OCI-LY7 (cell line): ENCODE data around the gene AP5S1. TPM values are rescaled to one million over a fixed set of nuclear protein-coding genes. Genes with fewer than 3 reads are reported as not detected.

Experiments
- BruUV-seq: library from RNA; stranded (reverse); fragments of 400-500 nt; replicated peaks from 2 replicates; lab custom pipeline; 2021; lab: Mats Ljungman, UMichigan
- CTCF ChIA-PET: fragments of 300-600 bp; sonication (Branson Sonifier 250); formaldehyde crosslinking; loops from one replicate; lab custom pipeline; 2022; ENCODE audit warnings: antibody characterized with exemption; ENCODE audit not compliant: unreplicated experiment; lab: Charles Lee
- POLR2A ChIA-PET: fragments of 300-600 bp; sonication (Branson Sonifier 250); formaldehyde crosslinking; loops from one replicate; lab custom pipeline; 2022; ENCODE audit warnings: antibody characterized with exemption; lab: Charles Lee
- DNase-seq: peaks from one replicate; pipeline ENCODE4 v3.0.0-alpha.2; 2015; ENCODE audit warnings: low spot score
- H2AFZ ChIP-seq: fragments of 200-600 bp; sonication (generic), shearing (Covaris generic); 2 replicates; pipeline ENCODE4 v1.6.1; 2014; ENCODE audit warnings: mild to moderate bottlenecking, antibody characterized with exemption, low read length, moderate library complexity
- H3K27ac ChIP-seq: fragments of 200-600 bp; sonication (generic); 2 replicates; pipeline ENCODE4 v1.5.1; 2014; ENCODE audit warnings: mixed run types, low read depth, mild to moderate bottlenecking, moderate library complexity, low read length, inconsistent platforms; ENCODE audit not compliant: poor library complexity, severe bottlenecking
- H3K36me3 ChIP-seq: fragments of 200-600 bp; sonication (generic); 2 replicates; pipeline ENCODE4 v1.6.1; 2014; ENCODE audit warnings: mild to moderate bottlenecking, antibody characterized with exemption, low read length, moderate library complexity, mixed read lengths; ENCODE audit not compliant: insufficient read depth
- H3K4me1 ChIP-seq: fragments of 200-600 bp; sonication (generic); 2 replicates; pipeline ENCODE4 v1.5.1; 2014; ENCODE audit warnings: mild to moderate bottlenecking, low read length; ENCODE audit not compliant: insufficient read depth, poor library complexity, severe bottlenecking
- H3K4me2 ChIP-seq: fragments of 200-600 bp; sonication (generic); 2 replicates; pipeline ENCODE4 v1.6.1; 2014; ENCODE audit warnings: mild to moderate bottlenecking, low read length
- H3K4me3 ChIP-seq: fragments of 200-600 bp; sonication (generic); 2 replicates; pipeline ENCODE4 v1.5.1; 2014; ENCODE audit warnings: mild to moderate bottlenecking, low read depth, low read length; ENCODE audit not compliant: poor library complexity, severe bottlenecking
- H3K79me2 ChIP-seq: fragments of 200-600 bp; sonication (generic); 2 replicates; pipeline ENCODE4 v1.6.1; 2016; ENCODE audit warnings: low read depth, mild to moderate bottlenecking, low read length, moderate library complexity, mixed read lengths; ENCODE audit not compliant: insufficient read depth
- H3K9me2 ChIP-seq: fragments of 200-600 bp; sonication (generic); 2 replicates; pipeline ENCODE4 v1.6.1; 2016; ENCODE audit warnings: mild to moderate bottlenecking, low read length, mixed read lengths; ENCODE audit not compliant: insufficient read depth
- H3K9me3 ChIP-seq: fragments of 200-600 bp; sonication (generic); 2 replicates; pipeline ENCODE4 v1.6.1; 2014; ENCODE audit warnings: mild to moderate bottlenecking, mixed run types, low read length, mixed read lengths
- H4K20me1 ChIP-seq: fragments of 200-600 bp; sonication (generic); 2 replicates; pipeline ENCODE4 v1.6.1; 2014; ENCODE audit warnings: mild to moderate bottlenecking, antibody characterized with exemption, low read length, moderate library complexity, mixed read lengths; ENCODE audit not compliant: insufficient read depth
- EZH2phosphoT487 ChIP-seq: fragments of 200-600 bp; sonication (generic); IDR thresholded peaks from 2 replicates; pipeline ENCODE4 v1.6.1; 2018; ENCODE audit warnings: low read depth, borderline replicate concordance, mild to moderate bottlenecking, mixed run types, antibody characterized with exemption, low read length, moderate library complexity, mixed read lengths
- intact Hi-C: fragments of 100-400 bp; cut with micrococcal nuclease; formaldehyde crosslinking; loops from one replicate; pipeline ENCODE4 v1.10.0; 2022; ENCODE audit not compliant: unreplicated experiment
- total RNA-seq, 2 experiments: library from RNA; depleted of rRNA in 1 of 2; stranded (reverse); fragments of >200 nt in 1 of 2; shearing (Covaris generic) in 1 of 2; gene quantifications; 2 replicates each; pipeline ENCODE4 v1.2.3, GENCODE V29; 2014 to 2022
- TF ChIP-seq, protein P1 (sequence below): fragments of 200-600 bp; sonication (generic); conservative IDR thresholded peaks from 2 replicates; pipeline ENCODE4 v1.5.1; 2014; ENCODE audit warnings: mild to moderate bottlenecking, antibody characterized with exemption, low read length, moderate library complexity, mixed read lengths

AP5S1 gene
- total RNA-seq, 2 experiments from 2014 or later = 9.8 to 12.1 TPM

- no peak for TF ChIP-seq EZH2phosphoT487
- TF ChIP-seq, protein P1, sequence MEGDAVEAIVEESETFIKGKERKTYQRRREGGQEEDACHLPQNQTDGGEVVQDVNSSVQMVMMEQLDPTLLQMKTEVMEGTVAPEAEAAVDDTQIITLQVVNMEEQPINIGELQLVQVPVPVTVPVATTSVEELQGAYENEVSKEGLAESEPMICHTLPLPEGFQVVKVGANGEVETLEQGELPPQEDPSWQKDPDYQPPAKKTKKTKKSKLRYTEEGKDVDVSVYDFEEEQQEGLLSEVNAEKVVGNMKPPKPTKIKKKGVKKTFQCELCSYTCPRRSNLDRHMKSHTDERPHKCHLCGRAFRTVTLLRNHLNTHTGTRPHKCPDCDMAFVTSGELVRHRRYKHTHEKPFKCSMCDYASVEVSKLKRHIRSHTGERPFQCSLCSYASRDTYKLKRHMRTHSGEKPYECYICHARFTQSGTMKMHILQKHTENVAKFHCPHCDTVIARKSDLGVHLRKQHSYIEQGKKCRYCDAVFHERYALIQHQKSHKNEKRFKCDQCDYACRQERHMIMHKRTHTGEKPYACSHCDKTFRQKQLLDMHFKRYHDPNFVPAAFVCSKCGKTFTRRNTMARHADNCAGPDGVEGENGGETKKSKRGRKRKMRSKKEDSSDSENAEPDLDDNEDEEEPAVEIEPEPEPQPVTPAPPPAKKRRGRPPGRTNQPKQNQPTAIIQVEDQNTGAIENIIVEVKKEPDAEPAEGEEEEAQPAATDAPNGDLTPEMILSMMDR = no peak
- Histone ChIP-seq H3K9me2 (no peaks in the 10 kb centered on the region), H3K4me2 (no peak overlapping the region), H2AFZ (no peak overlapping the region), H4K20me1 (no peaks in the 10 kb centered on the region), H3K4me1 (no peaks in the 10 kb centered on the region), H3K27ac (no peak overlapping the region), H3K4me3 (no peak overlapping the region), H3K9me3 (no peaks in the 10 kb centered on the region), H3K36me3 (peaks cover 47% of the 10 kb centered on the region), H3K79me2 (no peaks in the 10 kb centered on the region)
- BruUV-seq = no TSS peak
- DNase-seq = no peak
- ChIA-PET CTCF (no interaction called here), POLR2A (interaction anchor here (0.5 to 1.0 kb wide), 2 partner anchors 9 to 671 kb away, joined by 3 to 4 read pairs; no protein-coding TSS in a partner anchor)
- intact Hi-C loops = no loop called here
These were observed 51.4 kb downstream of the AP5S1 start for GRCh38 chr20:3871550-3872265.

DNA sequence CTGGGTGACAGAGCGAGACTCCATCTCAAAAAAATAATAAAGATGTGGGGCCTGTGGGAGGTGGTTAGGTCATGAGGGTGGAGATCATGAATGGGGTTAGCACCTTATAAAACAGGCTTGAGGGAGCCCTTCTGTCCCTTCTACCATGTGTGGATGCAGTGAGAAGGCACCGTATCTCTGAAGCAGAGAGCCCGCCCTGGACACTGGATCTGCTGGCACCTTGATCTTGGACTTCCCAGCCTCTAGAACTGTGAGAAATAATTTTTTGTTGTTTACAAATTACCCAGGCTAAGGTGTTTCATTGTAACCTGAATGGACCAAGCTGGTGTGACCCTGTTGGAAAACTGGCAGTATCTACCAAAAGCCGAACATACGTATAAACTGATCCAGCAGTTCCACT is 53.2 kb downstream of the AP5S1 start:
- Histone ChIP-seq H3K4me2 (no peak overlapping the region), H3K4me3 (no peak overlapping the region), H3K79me2 (no peaks in the 10 kb centered on the region), H3K36me3 (peaks cover 38% of the 10 kb centered on the region), H3K27ac (no peak overlapping the region), H3K9me2 (no peaks in the 10 kb centered on the region), H3K4me1 (no peaks in the 10 kb centered on the region), H3K9me3 (no peaks in the 10 kb centered on the region), H4K20me1 (no peaks in the 10 kb centered on the region), H2AFZ (no peak overlapping the region)
- ChIA-PET POLR2A (no interaction called here), CTCF (no interaction called here)
- no peak for DNase-seq
- intact Hi-C loops = no loop called here
- BruUV-seq = no TSS peak
- TF ChIP-seq, protein P1 = no peak
- TF ChIP-seq EZH2phosphoT487 = no peak

DNA sequence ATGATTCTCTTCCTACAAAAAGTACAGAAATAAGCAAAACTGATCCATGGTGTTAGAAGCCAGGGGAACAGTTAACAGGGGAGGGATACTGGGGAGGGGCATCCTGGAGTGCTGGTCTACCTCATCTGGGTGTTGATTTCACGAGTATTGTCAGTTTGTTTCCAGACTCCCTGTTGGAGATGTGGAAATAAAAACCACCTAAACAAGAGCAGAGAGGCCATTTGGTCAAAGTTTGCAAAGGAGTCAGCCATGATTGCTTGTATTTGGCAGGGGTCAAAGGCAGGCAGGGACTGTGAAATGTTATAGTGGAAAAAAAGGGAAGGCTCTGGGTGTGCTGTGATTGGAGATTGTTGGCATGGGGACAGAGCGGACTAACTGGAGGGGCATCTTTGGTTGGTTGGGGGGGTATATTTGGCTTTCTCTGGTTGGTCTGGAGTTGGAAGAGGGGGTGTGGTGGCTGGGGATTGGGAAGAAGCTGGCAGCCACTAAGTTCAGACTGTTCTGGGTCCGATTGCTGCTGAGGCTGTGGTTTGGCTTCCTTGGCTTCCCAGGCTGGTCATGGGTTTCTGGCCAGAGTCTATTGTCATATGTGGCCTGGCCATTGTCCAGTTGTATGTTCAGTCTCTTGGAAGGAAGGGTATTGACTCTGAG is 54.0 kb downstream of the AP5S1 start:
- no TSS peak for BruUV-seq
- Histone ChIP-seq H3K4me2 (no peak overlapping the region), H3K4me1 (no peaks in the 10 kb centered on the region), H3K27ac (no peak overlapping the region), H2AFZ (no peak overlapping the region), H3K9me2 (no peaks in the 10 kb centered on the region), H3K4me3 (no peak overlapping the region), H3K36me3 (peaks cover 46% of the 10 kb centered on the region), H3K9me3 (no peaks in the 10 kb centered on the region), H4K20me1 (no peaks in the 10 kb centered on the region), H3K79me2 (no peaks in the 10 kb centered on the region)
- TF ChIP-seq, protein P1 = no peak
- TF ChIP-seq EZH2phosphoT487 = no peak
- intact Hi-C loops = no loop called here
- ChIA-PET POLR2A (interaction anchor here (2.2 kb wide), 1 partner anchor 14 kb away, joined by 6 read pairs; no protein-coding TSS in a partner anchor), CTCF (no interaction called here)
- no peak for DNase-seq
